Measurements from ENCODE around the gene POU2F1. TPM values are rescaled to one million over a fixed set of nuclear protein-coding genes. Genes with fewer than 3 reads are reported as not detected.

The POU2F1 gene
- total and polyA plus RNA-seq, 7 experiments from 2014 or later, result 9.1 to 36.6 (median 22.8) TPM

GRCh38 chr1:167210966-167211674 is 9.6 kb upstream of the POU2F1 start:
- Histone ChIP-seq H3K4me3 (ENCODE audit: low read length) (no peak overlapping the region), H3K9me3 (ENCODE audit: control insufficient read depth in 2 of 3, low read length in 3 of 3) (peaks cover 0 to 12% (median 9%) of the 10 kb centered on the region in 3 experiments), H3K27me3 (ENCODE audit: control insufficient read depth in 2 of 2, insufficient read depth in 2 of 2, low read length in 2 of 2) (no peaks in the 10 kb centered on the region), H3K36me3 (ENCODE audit: control insufficient read depth in 2 of 3, insufficient read depth in 3 of 3, low read length in 3 of 3) (no peaks in the 10 kb centered on the region), H3K27ac (ENCODE audit: low read depth, low read length) (no peak overlapping the region), H3K4me1 (ENCODE audit: control insufficient read depth in 2 of 2, insufficient read depth in 2 of 2, low read length in 2 of 2) (no peaks in the 10 kb centered on the region)
- Mint-ChIP-seq H3K27ac (no peak overlapping the region), H3K9me3 (peaks cover 0 to 26% (median 12%) of the 10 kb centered on the region in 11 donors), H3K27me3 (peaks cover 0 to 11% (median 6%) of the 10 kb centered on the region in 5 donors), H3K4me3 (no peak overlapping the region), H3K4me1 (peaks cover 0 to 12% (median 2%) of the 10 kb centered on the region in 7 donors), H3K36me3 (peaks cover 0 to 26% (median 6%) of the 10 kb centered on the region in 5 donors)
- POLR2A ChIA-PET, result interaction anchor here (2.6 kb wide), 1 partner anchor 9 kb away, joined by 9 read pairs; the partner anchor contains the start of gene POU2F1
- intact Hi-C loops (cut with micrococcal nuclease), result no loop called here
- CTCF ChIA-PET, result interaction anchor here (2.0 kb wide), 1 partner anchor 9 kb away, joined by 7 read pairs; the partner anchor contains the start of gene POU2F1
- ATAC-seq (no peak), DNase-seq (no peak)

DNA sequence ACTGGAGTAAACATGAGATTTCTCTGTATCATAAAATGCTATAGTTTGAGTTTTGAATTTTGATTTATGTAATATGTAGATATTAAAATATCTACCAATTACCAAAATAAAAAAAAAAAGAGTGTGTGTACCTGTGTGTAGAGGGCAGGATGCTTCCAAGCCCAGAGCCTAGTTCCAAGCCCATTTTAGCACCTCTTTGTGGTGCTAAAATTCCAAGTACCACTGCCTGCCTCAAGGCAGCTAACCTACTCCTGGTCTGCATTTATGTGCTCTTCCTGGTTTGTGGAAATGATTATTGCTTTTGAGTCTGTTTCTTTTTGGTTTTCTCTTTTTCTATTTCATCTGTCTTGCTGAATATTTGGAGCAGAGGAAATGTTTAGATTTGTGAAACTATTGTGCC is 8.7 kb upstream of the POU2F1 start:
- H3K4me1 ChIP-seq (ENCODE audit: control insufficient read depth in 2 of 2, insufficient read depth in 2 of 2, low read length in 2 of 2), result no peaks in the 10 kb centered on the region
- peaks cover 0 to 11% (median 6%) of the 10 kb centered on the region in 5 donors for H3K27me3 Mint-ChIP-seq
- H3K27ac Mint-ChIP-seq, result no peak overlapping the region
- POLR2A ChIA-PET, result interaction anchor here (2.6 kb wide), 1 partner anchor 8 kb away, joined by 9 read pairs; the partner anchor contains the start of gene POU2F1
- no peak overlapping the region for H3K27ac ChIP-seq (ENCODE audit: low read depth, low read length)
- no peaks in the 10 kb centered on the region for H3K36me3 ChIP-seq (ENCODE audit: control insufficient read depth in 2 of 3, insufficient read depth in 3 of 3, low read length in 3 of 3)
- H3K9me3 ChIP-seq (ENCODE audit: control insufficient read depth in 2 of 3, low read length in 3 of 3), result peaks cover 0 to 12% (median 9%) of the 10 kb centered on the region in 3 experiments
- peaks cover 0 to 26% (median 6%) of the 10 kb centered on the region in 5 donors for H3K36me3 Mint-ChIP-seq
- no peak overlapping the region for H3K4me3 ChIP-seq (ENCODE audit: low read length)
- no peak for DNase-seq
- CTCF ChIA-PET, result interaction anchor here (0.6 kb wide), 1 partner anchor 20 kb away, joined by 6 read pairs; no protein-coding TSS in a partner anchor
- ATAC-seq, result no peak
- H3K4me3 Mint-ChIP-seq, result no peak overlapping the region
- peaks cover 0 to 12% (median 2%) of the 10 kb centered on the region in 7 donors for H3K4me1 Mint-ChIP-seq
- intact Hi-C loops (cut with micrococcal nuclease), result no loop called here
- peaks cover 0 to 27% (median 12%) of the 10 kb centered on the region in 11 donors for H3K9me3 Mint-ChIP-seq
- H3K27me3 ChIP-seq (ENCODE audit: control insufficient read depth in 2 of 2, insufficient read depth in 2 of 2, low read length in 2 of 2), result no peaks in the 10 kb centered on the region

- H3K9me3 Mint-ChIP-seq, result peaks cover 0 to 13% (median 0%) of the 10 kb centered on the region in 11 donors
- no peak overlapping the region for H3K27ac Mint-ChIP-seq
- no peaks in the 10 kb centered on the region for H3K9me3 ChIP-seq (ENCODE audit: control insufficient read depth in 2 of 3, low read length in 3 of 3)
- no peak overlapping the region for H3K4me3 Mint-ChIP-seq
- no peak overlapping the region for H3K4me3 ChIP-seq (ENCODE audit: low read length)
- no peaks in the 10 kb centered on the region for H3K4me1 ChIP-seq (ENCODE audit: control insufficient read depth in 2 of 2, insufficient read depth in 2 of 2, low read length in 2 of 2)
- POLR2A ChIA-PET, result no interaction called here
- H3K27me3 Mint-ChIP-seq, result peaks cover 0 to 6% (median 0%) of the 10 kb centered on the region in 5 donors
- H3K36me3 ChIP-seq (ENCODE audit: control insufficient read depth in 2 of 3, insufficient read depth in 3 of 3, low read length in 3 of 3), result peaks cover 0 to 6% (median 0%) of the 10 kb centered on the region in 3 experiments
- DNase-seq (no peak), ATAC-seq (no peak)
- H3K36me3 Mint-ChIP-seq, result peaks cover 0 to 4% (median 3%) of the 10 kb centered on the region in 5 donors
- peaks cover 0 to 13% (median 12%) of the 10 kb centered on the region in 7 donors for H3K4me1 Mint-ChIP-seq
- CTCF ChIA-PET, result no interaction called here
- intact Hi-C loops (cut with micrococcal nuclease), result no loop called here
- H3K27me3 ChIP-seq (ENCODE audit: control insufficient read depth in 2 of 2, insufficient read depth in 2 of 2, low read length in 2 of 2), result no peaks in the 10 kb centered on the region
- H3K27ac ChIP-seq (ENCODE audit: low read depth, low read length), result no peak overlapping the region
These were observed 3.9 kb upstream of the POU2F1 start for GRCh38 chr1:167216809-167217208.

GRCh38 chr1:167219194-167219593 is 1.5 kb upstream of the POU2F1 start:
- Mint-ChIP-seq H3K9me3 (peaks cover 0 to 13% (median 0%) of the 10 kb centered on the region in 11 donors), H3K4me3 (peak overlapping the region; percentile 87 to 98 (median 96)), H3K4me1 (peaks cover 22 to 35% (median 33%) of the 10 kb centered on the region in 7 donors), H3K27ac (peak overlapping the region in 6 of 9 donors; percentile 92 to 99 (median 97)), H3K27me3 (peaks cover 0 to 3% (median 0%) of the 10 kb centered on the region in 5 donors), H3K36me3 (peaks cover 0 to 8% (median 3%) of the 10 kb centered on the region in 5 donors)
- Histone ChIP-seq H3K27ac (ENCODE audit: low read depth, low read length) (no peak overlapping the region), H3K36me3 (ENCODE audit: control insufficient read depth in 2 of 3, insufficient read depth in 3 of 3, low read length in 3 of 3) (peaks cover 0 to 6% (median 0%) of the 10 kb centered on the region in 3 experiments), H3K4me1 (ENCODE audit: control insufficient read depth in 2 of 2, insufficient read depth in 2 of 2, low read length in 2 of 2) (peaks cover 11 to 19% of the 10 kb centered on the region in 2 donors), H3K27me3 (ENCODE audit: control insufficient read depth in 2 of 2, insufficient read depth in 2 of 2, low read length in 2 of 2) (no peaks in the 10 kb centered on the region), H3K9me3 (ENCODE audit: control insufficient read depth in 2 of 3, low read length in 3 of 3) (no peaks in the 10 kb centered on the region), H3K4me3 (ENCODE audit: low read length) (peak overlapping the region; percentile 90)
- CTCF ChIA-PET, result interaction anchor here (0.6 to 2.2 kb wide), 9 partner anchors 9 to 1587 kb away, joined by 3 to 7 read pairs (median 5); partner anchors contain the start of gene GPA33
- POLR2A ChIA-PET, result interaction anchor here (0.6 to 5.0 kb wide), 13 partner anchors 8 to 717 kb away, joined by 3 to 30 read pairs (median 7); partner anchors contain the start of genes CD247, CREG1, DCAF6 and MPC2
- intact Hi-C loops (cut with micrococcal nuclease), result loop anchor here in 1 of 2 donors (2.0 kb wide), 1 partner anchor 94 kb away; no protein-coding TSS in a partner anchor
- ATAC-seq, result no peak
- no peak for DNase-seq

DNA sequence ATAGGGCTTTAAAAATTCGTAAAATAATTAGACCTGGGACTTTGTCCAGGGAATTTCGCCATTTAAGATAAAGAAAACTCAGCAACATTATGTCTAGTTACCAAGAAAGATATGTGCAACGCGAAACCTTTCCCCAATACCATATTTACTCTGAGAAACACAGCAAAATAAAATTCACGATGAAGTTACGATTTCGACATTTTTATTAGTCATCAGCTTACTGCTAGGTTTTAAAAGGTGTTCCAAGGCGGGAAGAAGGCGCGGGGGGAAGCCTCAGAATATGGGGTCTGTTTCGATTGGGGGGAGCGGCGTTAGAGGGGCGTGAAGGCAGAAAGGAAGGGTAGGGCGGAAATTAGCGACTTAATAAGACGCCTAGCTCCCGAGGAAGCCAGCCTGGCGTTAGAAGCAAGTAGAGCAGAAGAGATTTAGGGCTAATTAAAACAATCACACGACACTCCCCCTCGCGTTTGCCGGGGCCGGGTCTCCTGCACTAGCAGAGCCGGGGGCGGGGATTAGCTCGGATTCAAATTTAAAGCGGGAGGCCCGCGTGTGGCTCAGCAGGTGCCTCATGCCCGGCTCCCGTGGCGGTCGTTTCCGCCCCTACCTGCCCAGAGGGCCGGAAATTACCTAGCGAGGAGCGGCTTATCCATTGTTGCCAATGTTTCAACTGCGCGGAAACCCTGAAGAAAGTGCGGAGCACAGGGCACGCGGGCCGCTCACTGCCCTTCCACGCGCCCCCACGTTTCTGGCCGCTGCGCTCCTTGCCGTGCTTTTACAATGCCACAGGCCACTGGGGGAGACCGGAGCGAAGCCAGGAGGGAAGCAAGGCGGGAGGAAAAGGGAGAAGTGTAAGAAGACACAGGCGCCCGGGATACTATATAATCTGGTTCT is 795 bp upstream of the POU2F1 start:
- DNase-seq (peak; percentile 77 to 93 (median 90)), ATAC-seq (peak; percentile 70)
- Histone ChIP-seq H3K9me3 (ENCODE audit: control insufficient read depth in 2 of 3, low read length in 3 of 3) (no peaks in the 10 kb centered on the region), H3K27ac (ENCODE audit: low read depth, low read length) (peak overlapping the region; percentile 83), H3K27me3 (ENCODE audit: control insufficient read depth in 2 of 2, insufficient read depth in 2 of 2, low read length in 2 of 2) (no peaks in the 10 kb centered on the region), H3K4me3 (ENCODE audit: low read length) (peak overlapping the region; percentile 90), H3K36me3 (ENCODE audit: control insufficient read depth in 2 of 3, insufficient read depth in 3 of 3, low read length in 3 of 3) (peaks cover 0 to 6% (median 0%) of the 10 kb centered on the region in 3 experiments), H3K4me1 (ENCODE audit: control insufficient read depth in 2 of 2, insufficient read depth in 2 of 2, low read length in 2 of 2) (peaks cover 11 to 20% of the 10 kb centered on the region in 2 donors)
- peak overlapping the region; percentile 92 to 99 (median 98) for H3K27ac Mint-ChIP-seq
- intact Hi-C loops (cut with micrococcal nuclease), result loop anchor here (1.0 to 10.0 kb wide), 27 partner anchors 47 to 1589 kb away; partner anchors contain the start of genes ILDR2 (in 2 of the 2), MGST3 (in 2 of the 2), POGK (in 2 of the 2) and TADA1 (in 2 of the 2)
- POLR2A ChIA-PET, result interaction anchor here (0.6 to 5.0 kb wide), 26 partner anchors 9 to 717 kb away, joined by 3 to 30 read pairs (median 4); partner anchors contain the start of genes CD247, CREG1, DCAF6 and GPA33
- peaks cover 0 to 8% (median 3%) of the 10 kb centered on the region in 5 donors for H3K36me3 Mint-ChIP-seq
- CTCF ChIA-PET, result interaction anchor here (0.6 to 2.2 kb wide), 24 partner anchors 9 to 1588 kb away, joined by 3 to 8 read pairs (median 3); partner anchors contain the start of gene CREG1
- peaks cover 0 to 3% (median 0%) of the 10 kb centered on the region in 5 donors for H3K27me3 Mint-ChIP-seq
- peaks cover 21 to 41% (median 35%) of the 10 kb centered on the region in 7 donors for H3K4me1 Mint-ChIP-seq
- H3K9me3 Mint-ChIP-seq, result peaks cover 0 to 13% (median 0%) of the 10 kb centered on the region in 11 donors
- peak overlapping the region; percentile 87 to 98 (median 96) for H3K4me3 Mint-ChIP-seq

All from naive thymus-derived CD4-positive, alpha-beta T cell (primary cell).